HG03039 (cell line): Measurements from ENCODE around the gene STAC.
"Not testable (repeated sequence)": the region's sequence is repeated elsewhere in the genome, so short reads cannot be mapped to it uniquely, and the experiment has no call there.

Source experiments
- ATAC-seq: cut with Tn5 transposase; IDR thresholded peaks from one replicate; pipeline ENCODE4 v1.9.1; 2021; ENCODE audit warnings: mild to moderate bottlenecking, moderate library complexity; ENCODE audit not compliant: unreplicated experiment

Gene STAC

GRCh38 chr3:36411587-36411986, 31.3 kb downstream of the STAC start:
- ATAC-seq = no peak

DNA sequence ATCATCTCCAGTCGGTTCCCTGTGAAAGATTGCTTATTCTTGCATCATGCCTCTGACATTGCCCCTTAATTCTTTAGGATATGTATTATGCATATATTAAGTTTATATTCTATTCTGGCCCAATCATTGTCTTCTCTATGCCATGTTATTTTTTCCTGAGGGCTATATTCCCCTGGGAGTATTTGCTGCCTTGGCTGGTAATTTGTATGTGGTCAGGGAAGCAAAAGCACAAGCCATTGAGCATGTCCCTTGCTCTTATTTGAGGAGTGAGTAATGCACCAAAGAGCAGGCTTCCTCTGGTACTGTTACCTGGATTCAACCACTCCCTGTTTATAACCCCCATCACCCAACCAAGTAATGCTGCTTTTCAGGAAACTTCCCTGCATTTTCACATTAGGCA, 36.3 kb downstream of the STAC start:
- ATAC-seq = no peak

GRCh38 chr3:36417237-36417636, 36.9 kb downstream of the STAC start:
- ATAC-seq = no peak

GRCh38 chr3:36418296-36418695, 38.0 kb downstream of the STAC start:
- ATAC-seq = no peak

DNA sequence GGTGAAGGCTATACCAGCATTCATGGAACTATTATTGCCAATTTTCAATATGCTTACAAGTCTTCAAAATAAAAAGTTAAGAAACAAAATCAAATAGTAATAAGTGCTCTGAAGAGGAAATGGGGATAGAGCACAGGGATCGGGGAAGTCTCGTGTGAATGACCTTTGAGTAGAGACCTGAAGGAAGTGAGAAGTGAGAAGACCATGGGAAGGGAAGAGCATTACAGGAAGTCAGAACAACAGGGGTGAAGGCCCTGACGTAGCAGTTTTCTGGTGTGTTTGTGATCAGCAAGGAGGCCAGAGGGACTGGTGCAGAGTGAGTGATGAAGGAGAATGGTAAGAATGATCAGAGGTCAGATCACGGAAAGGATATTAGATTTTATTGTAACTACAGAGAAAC, 48.1 kb downstream of the STAC start:
- no peak for ATAC-seq

- ATAC-seq = no peak
Measured at GRCh38 chr3:36429986-36430485, 49.7 kb downstream of the STAC start.

- ATAC-seq = no peak
Measured at GRCh38 chr3:36433511-36433910, 53.2 kb downstream of the STAC start.

- no peak for ATAC-seq
Measured at GRCh38 chr3:36434687-36435426, 54.6 kb downstream of the STAC start.

DNA sequence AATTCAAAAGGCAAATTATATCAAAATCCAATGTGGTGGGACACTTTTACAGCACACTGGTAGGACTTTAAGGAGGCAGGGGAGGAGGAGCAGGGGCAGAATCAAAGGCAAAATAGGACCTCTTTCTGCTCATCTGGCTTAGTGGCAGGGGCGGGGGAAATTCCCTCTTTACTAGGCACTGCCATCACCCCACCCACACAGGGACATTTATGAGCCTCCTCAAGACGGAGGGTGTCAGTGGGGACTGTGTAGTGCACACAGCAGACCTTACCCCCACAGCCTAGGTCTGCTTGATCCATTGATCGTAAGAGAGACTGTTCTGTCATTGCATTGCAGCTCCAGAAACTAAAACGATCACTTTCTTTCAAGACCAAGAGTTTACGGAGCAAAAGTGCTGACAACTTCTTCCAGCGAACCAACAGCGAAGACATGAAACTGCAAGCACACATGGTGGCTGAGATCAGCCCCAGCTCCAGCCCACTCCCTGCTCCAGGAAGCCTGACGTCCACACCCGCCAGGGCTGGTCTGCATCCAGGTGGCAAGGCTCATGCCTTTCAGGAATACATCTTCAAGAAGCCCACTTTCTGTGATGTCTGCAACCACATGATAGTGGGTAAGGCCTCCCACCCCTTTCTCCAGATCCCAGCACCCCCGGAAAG, 62.9 kb downstream of the STAC start:
- ATAC-seq = no peak

DNA sequence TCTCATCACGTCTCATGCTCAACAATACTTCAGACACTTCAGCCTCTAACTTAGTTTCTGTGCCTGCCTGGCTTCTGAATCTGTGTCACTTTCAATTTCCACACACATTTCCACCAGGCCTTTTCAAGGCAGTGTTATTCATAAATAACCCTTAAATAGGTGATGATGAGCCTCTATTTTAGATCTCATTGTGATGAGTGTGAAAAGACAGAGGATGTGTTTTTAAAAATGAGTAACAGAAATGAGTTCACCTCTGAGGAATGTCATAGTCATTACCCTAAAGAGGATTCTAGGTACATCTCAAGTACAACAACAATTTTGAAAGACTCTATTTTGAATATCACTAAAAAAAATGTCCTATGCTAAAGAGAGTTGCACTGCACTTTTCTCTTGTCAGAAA, 64.6 kb downstream of the STAC start:
- no peak for ATAC-seq

- ATAC-seq = no peak
Measured at GRCh38 chr3:36446276-36446675, 66.0 kb downstream of the STAC start.

DNA sequence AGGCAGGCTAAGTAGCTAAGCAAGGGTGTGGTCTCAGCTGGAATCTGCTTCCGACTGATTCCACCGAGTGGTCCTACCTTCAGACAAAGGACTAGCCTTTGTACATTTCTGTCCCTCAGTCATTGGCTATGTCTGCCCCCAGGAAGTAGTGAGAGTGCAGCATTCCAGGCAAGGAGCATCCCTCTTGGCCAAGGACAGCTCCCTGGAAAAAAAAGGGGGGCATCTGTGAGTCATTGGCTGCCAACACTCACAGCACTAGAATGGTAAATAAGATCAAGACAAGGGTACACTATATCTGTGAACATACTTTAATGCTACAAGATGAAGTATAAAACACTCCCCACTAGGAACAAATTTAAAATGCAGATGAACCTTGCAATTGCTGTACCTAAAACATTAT, 66.8 kb downstream of the STAC start:
- ATAC-seq = no peak

- no peak for ATAC-seq
Measured at GRCh38 chr3:36451816-36452215, 71.5 kb downstream of the STAC start.

DNA sequence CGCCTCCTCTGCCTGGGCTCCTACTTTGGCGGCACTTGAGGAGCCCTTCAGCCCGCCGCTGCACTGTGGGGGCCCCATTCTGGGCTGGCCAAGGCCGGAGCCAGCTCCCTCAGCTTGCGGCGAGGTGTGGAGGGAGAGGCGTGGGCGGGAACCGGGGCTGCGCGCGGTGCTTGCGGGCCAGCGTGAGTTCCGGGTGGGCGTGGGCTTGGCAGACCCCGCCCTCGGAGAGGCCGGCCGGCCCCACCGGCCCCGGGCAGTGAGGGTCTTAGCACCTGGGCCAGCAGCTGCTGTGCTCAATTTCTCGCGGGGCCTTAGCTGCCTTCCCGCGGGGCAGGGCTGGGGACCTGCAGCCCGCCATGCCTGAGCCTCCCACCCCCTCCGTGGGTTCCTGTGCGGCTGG, 72.9 kb downstream of the STAC start:
- ATAC-seq = not testable (repeated sequence)

GRCh38 chr3:36453896-36454295, 73.6 kb downstream of the STAC start:
- not testable (repeated sequence) for ATAC-seq

- no peak for ATAC-seq
Measured at GRCh38 chr3:36455406-36455805, 75.1 kb downstream of the STAC start.

GRCh38 chr3:36456784-36457183, 76.5 kb downstream of the STAC start:
- ATAC-seq = no peak

- no peak for ATAC-seq
Measured at GRCh38 chr3:36457667-36458066, 77.4 kb downstream of the STAC start.

DNA sequence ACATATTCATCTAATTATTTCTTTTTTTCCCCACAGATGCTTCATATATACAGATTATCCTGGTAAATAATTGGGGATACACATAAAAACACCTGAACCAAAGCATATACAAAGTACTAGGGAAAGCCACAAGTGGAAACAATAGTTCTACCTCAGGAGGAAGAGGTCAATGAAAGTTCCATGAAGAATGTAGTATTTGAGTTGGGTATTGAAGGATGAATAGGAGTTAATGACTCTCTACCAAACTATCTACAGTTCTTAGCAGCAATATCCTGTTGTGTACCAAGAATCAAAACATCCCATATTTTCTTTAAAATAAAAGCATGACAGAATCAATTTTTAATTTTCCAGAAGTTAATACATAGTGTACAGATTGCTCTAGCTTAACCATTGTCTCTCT, 78.9 kb downstream of the STAC start:
- ATAC-seq = no peak

GRCh38 chr3:36461597-36461996, 81.3 kb downstream of the STAC start:
- ATAC-seq = no peak

- ATAC-seq = not testable (repeated sequence)
Measured at GRCh38 chr3:36472045-36472444, 91.7 kb downstream of the STAC start.

GRCh38 chr3:36475558-36475957, 95.3 kb downstream of the STAC start:
- no peak for ATAC-seq
